ENCODE results near the gene IL20.

DNA sequence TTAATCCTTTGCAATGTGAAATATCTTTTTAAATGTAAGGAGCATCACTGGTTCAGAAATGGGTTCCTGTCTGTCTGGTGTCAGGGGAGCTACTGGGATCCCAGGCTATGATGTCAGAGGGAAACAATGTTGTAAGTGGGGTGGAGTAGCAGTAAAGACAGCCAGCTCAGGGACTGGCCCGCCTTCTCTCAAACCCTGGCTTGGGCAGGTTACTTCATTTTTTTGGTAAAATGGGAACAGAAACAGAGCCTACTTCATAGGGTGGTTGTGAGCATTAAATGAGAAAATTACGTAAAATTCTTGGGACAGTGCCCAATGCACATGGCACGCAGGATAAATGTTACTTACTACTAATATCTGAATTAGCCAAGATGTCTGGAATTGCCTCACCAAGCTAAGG is 30.7 kb upstream of the IL20 start:
- TF ChIP-seq EP300 (conservative IDR thresholded peaks at IDR 0.05; ENCODE audit: poor library complexity, severe bottlenecking) (no peak), POLR2AphosphoS5 (IDR thresholded peaks at IDR 0.05) (no peak), RAD21 (conservative IDR thresholded peaks at IDR 0.05) (no peak)
- TF ChIP-seq, protein P1, sequence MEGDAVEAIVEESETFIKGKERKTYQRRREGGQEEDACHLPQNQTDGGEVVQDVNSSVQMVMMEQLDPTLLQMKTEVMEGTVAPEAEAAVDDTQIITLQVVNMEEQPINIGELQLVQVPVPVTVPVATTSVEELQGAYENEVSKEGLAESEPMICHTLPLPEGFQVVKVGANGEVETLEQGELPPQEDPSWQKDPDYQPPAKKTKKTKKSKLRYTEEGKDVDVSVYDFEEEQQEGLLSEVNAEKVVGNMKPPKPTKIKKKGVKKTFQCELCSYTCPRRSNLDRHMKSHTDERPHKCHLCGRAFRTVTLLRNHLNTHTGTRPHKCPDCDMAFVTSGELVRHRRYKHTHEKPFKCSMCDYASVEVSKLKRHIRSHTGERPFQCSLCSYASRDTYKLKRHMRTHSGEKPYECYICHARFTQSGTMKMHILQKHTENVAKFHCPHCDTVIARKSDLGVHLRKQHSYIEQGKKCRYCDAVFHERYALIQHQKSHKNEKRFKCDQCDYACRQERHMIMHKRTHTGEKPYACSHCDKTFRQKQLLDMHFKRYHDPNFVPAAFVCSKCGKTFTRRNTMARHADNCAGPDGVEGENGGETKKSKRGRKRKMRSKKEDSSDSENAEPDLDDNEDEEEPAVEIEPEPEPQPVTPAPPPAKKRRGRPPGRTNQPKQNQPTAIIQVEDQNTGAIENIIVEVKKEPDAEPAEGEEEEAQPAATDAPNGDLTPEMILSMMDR (IDR thresholded peaks at IDR 0.05; ENCODE audit: poor library complexity, severe bottlenecking) = no peak
- TF ChIP-seq, protein P2, sequence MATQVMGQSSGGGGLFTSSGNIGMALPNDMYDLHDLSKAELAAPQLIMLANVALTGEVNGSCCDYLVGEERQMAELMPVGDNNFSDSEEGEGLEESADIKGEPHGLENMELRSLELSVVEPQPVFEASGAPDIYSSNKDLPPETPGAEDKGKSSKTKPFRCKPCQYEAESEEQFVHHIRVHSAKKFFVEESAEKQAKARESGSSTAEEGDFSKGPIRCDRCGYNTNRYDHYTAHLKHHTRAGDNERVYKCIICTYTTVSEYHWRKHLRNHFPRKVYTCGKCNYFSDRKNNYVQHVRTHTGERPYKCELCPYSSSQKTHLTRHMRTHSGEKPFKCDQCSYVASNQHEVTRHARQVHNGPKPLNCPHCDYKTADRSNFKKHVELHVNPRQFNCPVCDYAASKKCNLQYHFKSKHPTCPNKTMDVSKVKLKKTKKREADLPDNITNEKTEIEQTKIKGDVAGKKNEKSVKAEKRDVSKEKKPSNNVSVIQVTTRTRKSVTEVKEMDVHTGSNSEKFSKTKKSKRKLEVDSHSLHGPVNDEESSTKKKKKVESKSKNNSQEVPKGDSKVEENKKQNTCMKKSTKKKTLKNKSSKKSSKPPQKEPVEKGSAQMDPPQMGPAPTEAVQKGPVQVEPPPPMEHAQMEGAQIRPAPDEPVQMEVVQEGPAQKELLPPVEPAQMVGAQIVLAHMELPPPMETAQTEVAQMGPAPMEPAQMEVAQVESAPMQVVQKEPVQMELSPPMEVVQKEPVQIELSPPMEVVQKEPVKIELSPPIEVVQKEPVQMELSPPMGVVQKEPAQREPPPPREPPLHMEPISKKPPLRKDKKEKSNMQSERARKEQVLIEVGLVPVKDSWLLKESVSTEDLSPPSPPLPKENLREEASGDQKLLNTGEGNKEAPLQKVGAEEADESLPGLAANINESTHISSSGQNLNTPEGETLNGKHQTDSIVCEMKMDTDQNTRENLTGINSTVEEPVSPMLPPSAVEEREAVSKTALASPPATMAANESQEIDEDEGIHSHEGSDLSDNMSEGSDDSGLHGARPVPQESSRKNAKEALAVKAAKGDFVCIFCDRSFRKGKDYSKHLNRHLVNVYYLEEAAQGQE (IDR thresholded peaks at IDR 0.05; ENCODE audit: borderline replicate concordance) = no peak
